Heart left ventricle (tissue), 13 donors: ENCODE measurements around the gene KCNA10.

ENCODE experiments used
- CTCF ChIP-seq, 12 donors: fragments of 200-600 bp; sonication (generic) in 4 of 12; IDR thresholded peaks; one replicate each; pipeline versions ENCODE4 v1.5.0 to v1.8.0; 2018 to 2022; ENCODE audit warnings: antibody characterized with exemption in 12 of 12, mild to moderate bottlenecking in 5 of 12
- POLR2A ChIP-seq, 2 donors: fragments of 450-650 bp; IDR thresholded peaks; one replicate each; pipeline ENCODE4 v1.6.1; 2017; ENCODE audit warnings: antibody characterized with exemption in 2 of 2, mild to moderate bottlenecking in 2 of 2, moderate library complexity in 2 of 2
- donor health status: ischemic (EF 13 %, LVEDD 7.1; RV severe dilation, severe dysfunction).
- donor health status: DM: no; HTN: yes; CAD: no.
- donor health status: DM: no; HTN: no; CAD: no.
- donor health status: ischemic (EF 25% LVEDD 6.9; RV normal size, moderate dysfunction).
- donor health status: ischemic (EF 25% LVEDD 5.7; RV mildly dilated, moderate dysfunction).
- donor health status: ischemic (EF 35%, LVEDD 5.7; RV mildly dilated, moderate dysfunction).
- donor health status: nonischemic (EF 11% LVEDD 7.7; RV severe dilation, severe dysfunction).
- donor health status: DM: yes; HTN: yes; CAD: no.
- donor health status: PGD.
- donor health status: ischemic (EF 29% LVEDD 5.4; RV normal size, mild dysfunction).
- donor health status: nonischemic (EF 23%, LVEDD 6.1; RV moderate dilation, normal function).

- TF ChIP-seq POLR2A (IDR thresholded peaks at IDR 0.05) (no peak), CTCF (IDR thresholded peaks at IDR 0.05) (no peak)
These were observed 12.4 kb downstream of the KCNA10 start for GRCh38 chr1:110506541-110506940.
